HFF-Myc (cell line): ENCODE results near the gene ZNF33A.
"Not testable (repeated sequence)": the region's sequence is repeated elsewhere in the genome, so short reads cannot be mapped to it uniquely, and the experiment has no call there.

Experiments
- DNase-seq: peaks from one replicate; pipeline ENCODE4 v3.0.0-alpha.2; 2011; ENCODE audit warnings: low read depth; ENCODE audit errors: extremely low read depth
- H3K4me3 ChIP-seq: replicated peaks from 2 replicates; pipeline ENCODE4 v1.5.1; 2011; ENCODE audit warnings: low read depth, mild to moderate bottlenecking, control low read depth, low read length
- CTCF ChIP-seq: IDR thresholded peaks from 2 replicates; pipeline ENCODE4 v1.5.1; 2012; ENCODE audit warnings: mild to moderate bottlenecking, low read depth, low read length, control low read depth; ENCODE audit errors: missing control alignments

Gene ZNF33A

DNA sequence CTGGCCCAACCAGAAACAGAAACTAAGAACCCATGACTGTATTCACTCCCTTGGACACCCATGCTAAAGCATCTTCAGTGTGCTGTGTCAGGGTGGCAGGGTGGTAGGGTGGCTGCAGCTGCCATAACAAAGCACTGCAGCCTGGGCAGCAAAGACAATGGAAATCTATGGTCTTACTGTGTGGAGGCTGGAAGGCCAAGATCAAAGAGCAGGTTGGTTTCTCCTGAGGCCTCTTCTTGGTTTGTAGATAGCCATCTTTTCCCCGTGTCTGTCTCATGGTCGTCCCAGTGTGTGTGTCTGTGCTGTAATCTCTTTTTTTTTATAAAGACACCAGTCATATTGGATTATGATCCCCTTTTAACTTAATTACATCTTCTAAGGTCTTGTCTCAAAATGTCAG is 18.8 kb upstream of the ZNF33A start:
- no peak for DNase-seq
- no peak overlapping the region for H3K4me3 ChIP-seq
- no peak for TF ChIP-seq CTCF

GRCh38 chr10:37992083-37992482 is 18.4 kb upstream of the ZNF33A start:
- no peak overlapping the region for H3K4me3 ChIP-seq
- no peak for DNase-seq
- no peak for TF ChIP-seq CTCF

- not testable (repeated sequence) for DNase-seq, H3K4me3 ChIP-seq
Observed at GRCh38 chr10:37998920-37999319, 11.6 kb upstream of the ZNF33A start.

- not testable (repeated sequence) for H3K4me3 ChIP-seq, DNase-seq
Observed at GRCh38 chr10:38000474-38000873, 10.0 kb upstream of the ZNF33A start.

- DNase-seq, result no peak
- no peak overlapping the region for H3K4me3 ChIP-seq
- no peak for TF ChIP-seq CTCF
Observed at GRCh38 chr10:38003026-38003425, 7.4 kb upstream of the ZNF33A start.

- TF ChIP-seq CTCF, result no peak
- no peak overlapping the region for H3K4me3 ChIP-seq
Observed at GRCh38 chr10:38003588-38003987, 6.9 kb upstream of the ZNF33A start.

GRCh38 chr10:38007551-38007950 is 2.9 kb upstream of the ZNF33A start:
- H3K4me3 ChIP-seq, result no peak overlapping the region
- no peak for TF ChIP-seq CTCF
- no peak for DNase-seq

More at GRCh38 chr10:38003588-38003987, 6.9 kb upstream of the ZNF33A start:
- DNase-seq, result no peak

DNA sequence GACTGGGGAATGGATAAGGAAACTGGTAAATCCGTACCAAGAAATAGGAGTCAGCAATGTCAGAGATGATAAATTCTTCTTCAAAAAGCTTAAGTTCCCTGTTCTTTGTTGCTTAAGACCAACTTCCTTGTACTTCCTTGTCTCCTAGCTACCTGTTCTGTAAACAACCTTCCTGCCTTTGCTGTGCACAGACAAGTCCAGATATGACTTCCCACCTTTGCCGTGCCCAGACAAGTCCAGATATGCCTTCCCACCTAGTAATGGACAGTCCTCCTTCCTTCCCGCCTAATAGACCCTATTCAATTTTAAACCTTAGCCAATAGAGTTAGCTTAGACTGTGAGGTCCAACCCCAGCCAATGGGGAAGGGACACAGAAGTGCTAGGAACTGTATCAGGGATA is 2.5 kb upstream of the ZNF33A start:
- no peak overlapping the region for H3K4me3 ChIP-seq
- no peak for TF ChIP-seq CTCF
- no peak for DNase-seq
